IMR-90 (cell line): Measurements from ENCODE around the gene PDE5A. TPM values are rescaled to one million over a fixed set of nuclear protein-coding genes. Genes with fewer than 3 reads are reported as not detected.

Experiments
- ATAC-seq: fragments of 200-7000 bp; cut with Tn5 transposase; 2 replicates; pipeline ENCODE4 v1.9.1; 2020; ENCODE audit warnings: low read depth, mild to moderate bottlenecking, moderate library complexity
- BruUV-seq: library from RNA; stranded (reverse); fragments of 400-500 nt; replicated peaks from 2 replicates; lab custom pipeline; 2021; lab: Mats Ljungman, UMichigan
- CTCF ChIA-PET: fragments of 300-600 bp; formaldehyde crosslinking; extraction: SDS; loops from one replicate; lab custom pipeline; 2021; ENCODE audit warnings: antibody characterized with exemption; lab: Yijun Ruan, JAX
- POLR2A ChIA-PET: fragments of 300-600 bp; sonication (Branson Sonifier 250); formaldehyde crosslinking; loops from one replicate; lab custom pipeline; 2022; ENCODE audit warnings: antibody characterized with exemption; ENCODE audit not compliant: unreplicated experiment; lab: Charles Lee
- DNase-seq: peaks from one replicate; pipeline ENCODE4 v3.0.0; 2013
- H2AFZ ChIP-seq: replicated peaks from 2 replicates; pipeline ENCODE3; 2013; ENCODE audit warnings: low read length, mild to moderate bottlenecking; ENCODE audit not compliant: poor library complexity
- H2AK5ac ChIP-seq: 2 replicates; pipeline ENCODE4 v1.6.1; 2013; ENCODE audit warnings: low read depth, low read length, inconsistent platforms
- H2AK9ac ChIP-seq: replicated peaks from 2 replicates; pipeline ENCODE3; 2013; ENCODE audit warnings: mild to moderate bottlenecking, low read depth, low read length, moderate library complexity; ENCODE audit not compliant: poor library complexity
- H2BK120ac ChIP-seq: 2 replicates; pipeline ENCODE4 v1.6.1; 2013; ENCODE audit warnings: low read depth, low read length, inconsistent platforms
- H2BK15ac ChIP-seq: 3 replicates; pipeline ENCODE4 v1.6.1; 2013; ENCODE audit warnings: low read depth, low read length, inconsistent platforms
- H2BK20ac ChIP-seq: 2 replicates; pipeline ENCODE4 v1.6.1; 2013; ENCODE audit warnings: low read depth, mild to moderate bottlenecking, inconsistent platforms, low read length, moderate library complexity
- H2BK5ac ChIP-seq: 2 replicates; pipeline ENCODE4 v1.6.1; 2013; ENCODE audit warnings: mild to moderate bottlenecking, low read depth, low read length, inconsistent platforms; ENCODE audit not compliant: poor library complexity, severe bottlenecking
- H3K14ac ChIP-seq: replicated peaks from 2 replicates; pipeline ENCODE4 v1.6.1; 2013; ENCODE audit warnings: low read depth, low read length, inconsistent platforms
- H3K18ac ChIP-seq: 2 replicates; pipeline ENCODE4 v1.6.1; 2013; ENCODE audit warnings: low read depth, low read length, control low read depth
- H3K23ac ChIP-seq: 2 replicates; pipeline ENCODE4 v1.6.1; 2013; ENCODE audit warnings: low read depth, low read length, inconsistent platforms
- H3K27ac ChIP-seq: 2 replicates; pipeline ENCODE4 v1.5.1; 2013; ENCODE audit warnings: mild to moderate bottlenecking, control low read depth, low read length; ENCODE audit not compliant: insufficient read depth
- H3K27me3 ChIP-seq: 2 replicates; pipeline ENCODE4 v1.6.1; 2013; ENCODE audit warnings: low read length; ENCODE audit not compliant: control insufficient read depth, insufficient read depth
- H3K36me3 ChIP-seq: 2 replicates; pipeline ENCODE4 v1.6.1; 2013; ENCODE audit warnings: low read length, mixed read lengths; ENCODE audit not compliant: control insufficient read depth, insufficient read depth
- H3K4ac ChIP-seq: 2 replicates; pipeline ENCODE4 v1.6.1; 2013; ENCODE audit warnings: low read depth, low read length, inconsistent platforms
- H3K4me1 ChIP-seq: 2 replicates; pipeline ENCODE4 v1.6.1; 2013; ENCODE audit warnings: low read length, mixed read lengths; ENCODE audit not compliant: control insufficient read depth, insufficient read depth
- H3K4me2 ChIP-seq: 2 replicates; pipeline ENCODE4 v1.6.1; 2013; ENCODE audit warnings: low read depth, mild to moderate bottlenecking, control low read depth, low read length, moderate library complexity
- H3K4me3 ChIP-seq: 2 replicates; pipeline ENCODE4 v1.5.1; 2013; ENCODE audit warnings: low read depth, mild to moderate bottlenecking, control low read depth, low read length, moderate library complexity; ENCODE audit not compliant: insufficient read depth
- H3K56ac ChIP-seq: 2 replicates; pipeline ENCODE4 v1.6.1; 2013; ENCODE audit warnings: low read length, inconsistent platforms; ENCODE audit not compliant: insufficient read depth; ENCODE audit errors: extremely low read depth
- H3K79me1 ChIP-seq, 2 experiments: 2 replicates each; pipeline ENCODE4 v1.6.1; 2013; ENCODE audit warnings: low read length in 2 of 2, inconsistent platforms in 1 of 2, low read depth in 1 of 2
- H3K9ac ChIP-seq: 2 replicates; pipeline ENCODE4 v1.6.1; 2013; ENCODE audit warnings: low read depth, low read length, control low read depth
- H3K9me1 ChIP-seq: 2 replicates; pipeline ENCODE4 v1.6.1; 2013; ENCODE audit warnings: low read length, inconsistent platforms; ENCODE audit not compliant: insufficient read depth
- H3K9me3 ChIP-seq: 2 replicates; pipeline ENCODE4 v1.6.1; 2013; ENCODE audit warnings: low read length; ENCODE audit not compliant: control insufficient read depth, insufficient read depth
- H4K20me1 ChIP-seq: 2 replicates; pipeline ENCODE4 v1.6.1; 2013; ENCODE audit warnings: low read length, inconsistent platforms; ENCODE audit not compliant: insufficient read depth
- H4K5ac ChIP-seq: 2 replicates; pipeline ENCODE4 v1.6.1; 2013; ENCODE audit warnings: mild to moderate bottlenecking, low read depth, low read length, control low read depth
- H4K8ac ChIP-seq, 2 experiments: 2 replicates each; pipeline ENCODE4 v1.6.1; 2013; ENCODE audit warnings: low read depth in 2 of 2, low read length in 2 of 2, control low read depth in 1 of 2, inconsistent platforms in 1 of 2
- H4K91ac ChIP-seq: 2 replicates; pipeline ENCODE4 v1.6.1; 2013; ENCODE audit warnings: low read depth, low read length, inconsistent platforms; ENCODE audit not compliant: insufficient read depth
- RFX5 ChIP-seq: IDR thresholded peaks from 2 replicates; pipeline ENCODE4 v1.8.0; 2012; ENCODE audit warnings: low read depth, mild to moderate bottlenecking, low read length, moderate library complexity
- dilution Hi-C: fragments of 300-500 bp; cut with HindIII; formaldehyde crosslinking; loops from one replicate; pipeline ENCODE4 v1.14.3; 2018; ENCODE audit warnings: low sequenced_read_pairs; ENCODE audit not compliant: unreplicated experiment
- in situ Hi-C: fragments of 300-500 bp; cut with MboI; formaldehyde crosslinking; loops from 3 replicates; pipeline ENCODE4 v1.14.3; 2019; ENCODE audit warnings: low sequenced_read_pairs, inconsistent platforms, mixed read lengths
- intact Hi-C: fragments of 100-400 bp; cut with micrococcal nuclease; formaldehyde crosslinking; loops from 2 replicates; pipeline ENCODE4 v1.10.0; 2022
- polyA plus RNA-seq, 3 experiments: library from polyadenylated mRNA; depleted of rRNA; stranded (reverse); fragments of >200 nt; gene quantifications; 2 replicates each; pipeline ENCODE4 v1.2.3, GENCODE V29; 2012; ENCODE audit warnings: low replicate concordance in 1 of 3
- total RNA-seq: library from RNA; depleted of rRNA; stranded (reverse); fragments of >200 nt; gene quantifications from 2 replicates; pipeline ENCODE4 v1.2.3, GENCODE V29; 2012

PDE5A gene
- total and polyA plus RNA-seq, 2 of the 4 experiments (the other 2 are of a cell fraction), result 101 to 770 TPM

- POLR2A ChIA-PET, result no interaction called here
Measured at GRCh38 chr4:119479835-119480234, 148.8 kb downstream of the PDE5A start.

More at GRCh38 chr4:119479835-119480234, 148.8 kb downstream of the PDE5A start:
- Histone ChIP-seq H3K4ac (no peak overlapping the region), H3K14ac (no peak overlapping the region), H3K36me3 (peaks cover 9% of the 10 kb centered on the region), H2BK120ac (no peak overlapping the region), H3K27ac (no peak overlapping the region), H2AK9ac (no peak overlapping the region), H2AK5ac (no peak overlapping the region), H4K91ac (no peak overlapping the region), H3K9me3 (no peaks in the 10 kb centered on the region), H3K79me1 (peaks cover 4 to 6% of the 10 kb centered on the region in 2 experiments; a peak in 1 of 4 replicates), H3K23ac (no peak overlapping the region), H2BK20ac (no peak overlapping the region), H2AFZ (no peak overlapping the region), H3K27me3 (no peaks in the 10 kb centered on the region), H4K5ac (no peak overlapping the region), H2BK5ac (no peak overlapping the region), H3K4me3 (no peak overlapping the region), H2BK15ac (no peak overlapping the region), H3K18ac (no peak overlapping the region), H3K9ac (no peak overlapping the region), H4K20me1 (no peaks in the 10 kb centered on the region), H3K4me2 (no peak overlapping the region), H4K8ac (no peak overlapping the region), H3K4me1 (no peaks in the 10 kb centered on the region), H3K9me1 (no peaks in the 10 kb centered on the region; the same call in 1 of the 2 replicates), H3K56ac (no peak overlapping the region)
- dilution Hi-C loops, result no loop called here
- ATAC-seq (no peak), DNase-seq (no peak)
- BruUV-seq, result no TSS peak
- in situ Hi-C loops, result loop anchor here (10.0 kb wide), 1 partner anchor 165 kb away; no protein-coding TSS in a partner anchor
- TF ChIP-seq RFX5, result no peak
- CTCF ChIA-PET, result no interaction called here
- intact Hi-C loops, result no loop called here
